ENCODE results near the gene DACT2.

The DACT2 gene

DNA sequence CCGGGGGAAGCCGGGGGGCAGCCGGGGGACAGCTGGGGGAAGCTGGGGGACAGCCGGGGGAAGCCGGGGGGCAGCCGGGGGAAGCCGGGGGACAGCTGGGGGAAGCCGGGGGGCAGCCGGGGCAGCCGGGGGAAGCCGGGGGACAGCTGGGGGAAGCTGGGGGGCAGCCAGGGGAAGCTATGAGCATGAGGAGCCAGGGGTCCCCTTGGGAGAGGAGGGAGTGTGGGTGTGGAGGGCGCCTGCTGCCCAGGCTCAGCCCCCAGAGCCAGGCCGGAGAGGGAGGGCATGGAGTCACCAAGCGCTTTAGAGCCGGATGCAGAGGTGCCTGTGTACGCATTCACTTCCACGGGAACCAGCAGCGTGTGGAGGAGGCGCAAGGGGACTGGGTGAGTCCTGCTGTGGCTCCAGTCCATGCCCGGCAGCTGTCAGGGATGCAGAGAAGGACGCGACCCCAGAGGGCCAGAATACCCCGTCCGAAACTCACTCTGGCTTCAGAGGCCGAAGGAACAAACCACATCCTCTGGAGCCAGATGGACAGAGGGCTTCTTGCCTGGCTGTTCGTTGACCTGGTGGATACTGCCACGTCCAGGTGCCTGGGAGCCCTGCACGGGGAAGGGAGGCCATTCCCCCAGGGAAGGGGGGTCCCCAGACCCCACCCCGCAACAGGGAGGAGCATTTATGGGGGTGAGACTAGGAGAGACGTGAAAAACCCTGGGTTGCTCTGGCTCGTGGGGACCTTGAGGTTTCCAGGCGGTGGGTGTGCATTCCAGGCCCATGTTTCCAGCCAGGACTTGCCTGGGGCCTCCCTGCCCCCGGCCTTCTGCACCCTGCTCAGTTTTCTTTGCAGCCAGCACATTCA lies 26.5 kb upstream of the DACT2 start:
- TF ChIP-seq, protein P1, sequence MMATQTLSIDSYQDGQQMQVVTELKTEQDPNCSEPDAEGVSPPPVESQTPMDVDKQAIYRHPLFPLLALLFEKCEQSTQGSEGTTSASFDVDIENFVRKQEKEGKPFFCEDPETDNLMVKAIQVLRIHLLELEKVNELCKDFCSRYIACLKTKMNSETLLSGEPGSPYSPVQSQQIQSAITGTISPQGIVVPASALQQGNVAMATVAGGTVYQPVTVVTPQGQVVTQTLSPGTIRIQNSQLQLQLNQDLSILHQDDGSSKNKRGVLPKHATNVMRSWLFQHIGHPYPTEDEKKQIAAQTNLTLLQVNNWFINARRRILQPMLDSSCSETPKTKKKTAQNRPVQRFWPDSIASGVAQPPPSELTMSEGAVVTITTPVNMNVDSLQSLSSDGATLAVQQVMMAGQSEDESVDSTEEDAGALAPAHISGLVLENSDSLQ (IDR thresholded peaks at IDR 0.05): no peak
- no peak for TF ChIP-seq ELF4 (IDR thresholded peaks at IDR 0.05)
- no peak for TF ChIP-seq NFRKB (IDR thresholded peaks at IDR 0.05)
- DNase-seq (ENCODE audit: extremely low spot score): no peak
- POLR2A ChIA-PET: no interaction called here
- CTCF ChIA-PET: interaction anchor here (1.6 kb wide), 1 partner anchor 24 kb away, joined by 4 read pairs; no protein-coding TSS in a partner anchor

DNA sequence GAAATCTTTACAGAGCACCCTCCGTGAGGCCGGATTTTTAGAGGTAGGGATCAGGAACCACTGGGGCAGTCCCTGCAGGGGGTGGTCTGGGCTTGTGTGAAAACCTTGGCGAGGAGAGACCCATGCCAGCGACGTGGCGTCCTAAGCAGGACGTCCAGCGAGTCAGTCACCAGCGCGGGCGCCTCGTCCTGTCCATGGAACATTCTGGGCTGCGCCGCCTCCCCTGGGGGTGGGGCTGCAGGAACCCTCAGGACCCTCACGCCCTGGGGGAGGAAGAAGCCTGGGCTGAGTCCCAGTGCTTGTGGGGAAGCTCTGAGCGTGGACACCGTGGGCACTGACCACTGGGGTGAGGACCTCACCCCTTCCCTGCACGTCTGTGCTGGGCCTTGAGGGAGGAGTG lies 25.7 kb upstream of the DACT2 start:
- no peak for DNase-seq (ENCODE audit: extremely low spot score)
- ChIA-PET CTCF (interaction anchor here (1.6 kb wide), 1 partner anchor 24 kb away, joined by 4 read pairs; no protein-coding TSS in a partner anchor), POLR2A (no interaction called here)
- TF ChIP-seq ARNT (IDR thresholded peaks at IDR 0.05) (no peak), ELF4 (IDR thresholded peaks at IDR 0.05) (no peak), SUZ12 (IDR thresholded peaks at IDR 0.05) (no peak)

DNA sequence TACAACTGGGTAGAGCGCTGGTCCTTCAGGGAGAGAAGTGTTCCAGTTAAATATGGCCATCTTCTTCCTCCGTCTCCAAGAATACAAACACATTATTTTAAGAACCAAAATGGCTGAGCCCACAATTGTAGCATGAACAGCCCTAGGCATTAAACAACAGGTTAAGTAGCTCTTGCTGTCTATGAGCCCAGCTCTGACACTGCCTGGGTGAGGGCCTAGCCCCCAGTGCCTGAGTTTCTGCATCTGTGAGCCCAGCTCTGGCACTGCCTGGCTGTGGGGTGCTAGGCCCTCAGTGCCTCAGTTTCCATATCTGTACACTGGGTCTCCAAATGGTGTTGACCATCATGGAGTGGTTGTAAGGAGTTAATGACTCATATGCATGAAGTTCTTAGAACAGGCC lies 24.8 kb upstream of the DACT2 start:
- TF ChIP-seq NFRKB (IDR thresholded peaks at IDR 0.05): no peak
- TF ChIP-seq FOXK2 (IDR thresholded peaks at IDR 0.05): no peak
- no peak for TF ChIP-seq FOXA1 (IDR thresholded peaks at IDR 0.05)
- TF ChIP-seq FOXM1 (IDR thresholded peaks at IDR 0.05; ENCODE audit: borderline replicate concordance): no peak
- no peak for TF ChIP-seq ZNF384 (IDR thresholded peaks at IDR 0.05)
- TF ChIP-seq L3MBTL2 (conservative IDR thresholded peaks at IDR 0.05): no peak
- TF ChIP-seq, protein P1 (IDR thresholded peaks at IDR 0.05): no peak
- TF ChIP-seq ARNT (IDR thresholded peaks at IDR 0.05): no peak
- TF ChIP-seq ELF4 (IDR thresholded peaks at IDR 0.05): no peak
- TF ChIP-seq LEF1 (IDR thresholded peaks at IDR 0.05; ENCODE audit: borderline replicate concordance): no peak
- TF ChIP-seq TARDBP (IDR thresholded peaks at IDR 0.05): no peak
- TF ChIP-seq HDGF (IDR thresholded peaks at IDR 0.05; ENCODE audit: borderline replicate concordance): no peak
- TF ChIP-seq BHLHE40 (IDR thresholded peaks at IDR 0.05; ENCODE audit: borderline replicate concordance): no peak
- no peak for TF ChIP-seq SUZ12 (IDR thresholded peaks at IDR 0.05)
- no peak for TF ChIP-seq SP1 (IDR thresholded peaks at IDR 0.05)
- TF ChIP-seq CTBP1 (IDR thresholded peaks at IDR 0.05; ENCODE audit: borderline replicate concordance): no peak
- ChIA-PET CTCF (interaction anchor here (1.6 kb wide), 1 partner anchor 25 kb away, joined by 4 read pairs; no protein-coding TSS in a partner anchor), POLR2A (no interaction called here)
- DNase-seq (ENCODE audit: extremely low spot score): no peak

DNA sequence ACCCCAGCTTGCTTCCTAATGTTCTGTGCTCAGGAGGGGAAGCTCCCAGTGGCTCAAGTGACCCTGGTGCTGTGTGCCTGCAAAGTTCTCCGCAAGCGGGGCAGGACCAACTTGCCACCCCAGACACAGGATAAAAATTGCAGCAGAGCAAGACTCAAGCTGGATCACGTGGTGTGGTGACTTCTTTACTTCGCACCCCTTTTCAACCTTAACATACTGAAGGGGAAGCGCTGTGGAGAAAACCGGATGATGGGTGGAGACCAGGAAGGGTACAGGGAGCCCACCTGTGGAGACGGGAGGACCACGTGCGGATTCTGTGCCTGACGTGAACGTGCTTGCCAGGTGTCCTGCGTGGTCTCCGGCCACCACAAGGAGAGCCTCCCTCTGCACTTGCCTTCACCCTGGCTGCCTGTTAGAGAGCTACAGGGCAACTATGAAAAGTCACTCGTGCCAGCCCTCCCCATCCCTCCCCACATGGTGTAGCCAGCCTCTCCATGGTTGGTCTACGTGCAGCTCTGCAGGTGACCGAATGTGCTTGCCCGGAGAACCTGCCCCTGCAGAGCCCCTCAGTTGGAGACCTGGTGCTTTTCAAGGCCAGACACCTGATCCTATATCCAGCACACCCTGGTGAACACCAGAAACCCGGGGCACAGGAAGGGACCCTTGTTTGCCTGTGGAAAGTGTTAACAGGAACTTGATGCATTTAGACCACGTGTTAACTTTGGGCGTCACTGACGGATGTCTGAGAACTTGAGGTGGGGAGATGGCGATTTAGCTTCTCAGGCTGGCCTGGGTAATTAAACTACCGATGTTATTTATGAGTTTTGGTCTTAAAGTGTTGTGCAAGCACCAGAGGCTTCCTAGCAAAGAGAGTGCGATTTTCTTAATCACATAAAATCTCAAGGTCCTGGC lies 23.9 kb upstream of the DACT2 start:
- TF ChIP-seq FOXM1 (IDR thresholded peaks at IDR 0.05; ENCODE audit: borderline replicate concordance): no peak
- no peak for TF ChIP-seq ZNF384 (IDR thresholded peaks at IDR 0.05)
- TF ChIP-seq SUZ12 (IDR thresholded peaks at IDR 0.05): no peak
- no peak for TF ChIP-seq ELF4 (IDR thresholded peaks at IDR 0.05)
- TF ChIP-seq BHLHE40 (IDR thresholded peaks at IDR 0.05; ENCODE audit: borderline replicate concordance): no peak
- TF ChIP-seq NFRKB (IDR thresholded peaks at IDR 0.05): no peak
- TF ChIP-seq FOXK2 (IDR thresholded peaks at IDR 0.05): no peak
- CTCF ChIA-PET: no interaction called here
- POLR2A ChIA-PET: no interaction called here
- DNase-seq (ENCODE audit: extremely low spot score): peak; percentile 4

DNA sequence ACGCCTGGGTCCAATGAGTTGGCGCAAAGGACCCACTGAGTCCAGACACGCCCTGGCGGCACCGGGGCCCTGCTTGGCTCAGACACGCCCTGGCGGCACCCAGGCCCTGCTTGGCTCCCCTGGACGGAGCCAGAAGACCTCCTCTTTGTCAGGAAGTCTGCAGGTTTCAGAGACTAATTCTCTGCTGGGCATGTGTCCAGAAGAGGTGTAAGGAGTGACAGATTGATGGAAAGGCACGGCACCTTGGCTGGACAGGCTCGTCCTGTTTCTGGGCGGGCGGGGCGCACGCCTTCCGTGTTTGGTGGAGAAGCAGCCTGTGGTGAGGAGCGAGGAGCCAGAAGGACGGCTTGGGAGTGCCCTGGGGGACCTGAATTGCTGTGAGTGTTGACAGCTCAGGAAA lies 23.1 kb upstream of the DACT2 start:
- POLR2A ChIA-PET: no interaction called here
- DNase-seq (ENCODE audit: extremely low spot score): no peak
- CTCF ChIA-PET: no interaction called here
- TF ChIP-seq TARDBP (IDR thresholded peaks at IDR 0.05) (no peak), ELF4 (IDR thresholded peaks at IDR 0.05) (no peak), ARNT (IDR thresholded peaks at IDR 0.05) (no peak), LEF1 (IDR thresholded peaks at IDR 0.05; ENCODE audit: borderline replicate concordance) (no peak)
- TF ChIP-seq, protein P1 (IDR thresholded peaks at IDR 0.05): no peak

DNA sequence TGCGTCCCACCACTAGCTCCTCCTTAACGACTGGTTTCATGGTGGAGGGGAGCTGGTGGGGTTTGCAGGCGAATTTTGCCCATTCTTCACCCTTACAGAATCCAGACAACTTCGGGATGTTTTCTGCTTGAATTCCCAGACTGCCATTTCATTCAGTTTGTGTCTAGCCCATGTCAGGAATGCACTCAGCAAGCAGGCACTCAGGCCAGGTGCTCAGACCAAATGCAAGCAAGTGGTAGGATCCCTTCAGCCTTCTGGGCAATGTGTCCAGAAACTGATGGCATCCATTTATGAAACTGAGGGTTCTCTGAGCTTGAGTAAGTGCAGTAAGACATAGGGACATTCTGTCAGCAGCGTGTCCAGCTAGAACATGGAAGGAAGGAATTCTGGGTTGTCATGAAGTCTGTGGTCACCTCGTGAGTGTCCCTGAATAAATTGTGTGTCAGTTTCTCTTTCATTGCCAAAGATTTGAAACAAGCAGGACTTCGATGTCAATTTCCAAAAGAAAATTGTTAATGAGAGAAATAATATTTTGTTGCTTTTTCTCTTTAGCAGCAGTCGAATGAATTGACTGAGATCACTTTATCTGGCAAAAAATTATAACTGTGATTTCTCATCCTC lies 21.8 kb upstream of the DACT2 start:
- CTCF ChIA-PET: no interaction called here
- no peak for DNase-seq (ENCODE audit: extremely low spot score)
- POLR2A ChIA-PET: no interaction called here
- TF ChIP-seq BHLHE40 (IDR thresholded peaks at IDR 0.05; ENCODE audit: borderline replicate concordance): no peak
- TF ChIP-seq ELF4 (IDR thresholded peaks at IDR 0.05): no peak
- no peak for TF ChIP-seq FOXK2 (IDR thresholded peaks at IDR 0.05)
- TF ChIP-seq ARNT (IDR thresholded peaks at IDR 0.05): no peak
- TF ChIP-seq SP1 (IDR thresholded peaks at IDR 0.05): no peak
- TF ChIP-seq L3MBTL2 (conservative IDR thresholded peaks at IDR 0.05): no peak
- no peak for TF ChIP-seq HDGF (IDR thresholded peaks at IDR 0.05; ENCODE audit: borderline replicate concordance)
- no peak for TF ChIP-seq TARDBP (IDR thresholded peaks at IDR 0.05)
- no peak for TF ChIP-seq ZNF384 (IDR thresholded peaks at IDR 0.05)
